Measurements from ENCODE around the gene LLGL1. TPM values are rescaled to one million over a fixed set of nuclear protein-coding genes. Genes with fewer than 3 reads are reported as not detected.

LLGL1 gene
- total and polyA plus RNA-seq, 2 donors (not counting 3 experiments of a cell fraction or from before 2014, with no cell fraction given), result 34.9 to 47.1 TPM

DNA sequence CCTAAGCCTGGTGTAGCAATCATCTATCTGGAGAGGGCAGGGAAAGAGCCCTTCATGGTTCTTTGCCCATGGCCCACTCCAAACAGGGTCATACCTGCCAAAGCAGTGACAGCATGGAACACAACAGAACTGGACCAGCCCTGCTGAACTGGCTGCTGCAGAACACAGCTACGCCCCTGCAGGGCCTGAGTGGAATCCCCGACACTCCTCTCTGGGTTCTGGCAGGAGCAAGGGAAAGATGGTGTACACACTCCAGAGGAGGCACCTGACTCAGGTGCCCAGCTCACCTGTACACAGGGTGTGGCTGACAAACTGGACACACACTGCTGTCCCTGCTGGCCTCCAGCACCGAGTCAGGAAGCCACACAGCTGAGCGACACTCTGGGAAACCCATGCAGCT, 54.8 kb downstream of the LLGL1 start:
- Histone ChIP-seq H3K9me1 (replicated peaks; ENCODE audit: control insufficient read depth, extremely low read depth, insufficient read depth, low read length) (no peaks in the 10 kb centered on the region), H3K79me2 (ENCODE audit: control insufficient read depth, insufficient read depth, low read length) (no peaks in the 10 kb centered on the region), H3K9me3 (replicated peaks; ENCODE audit: control insufficient read depth, insufficient read depth, low read length) (no peaks in the 10 kb centered on the region), H3K4me2 (ENCODE audit: insufficient read depth, low read length) (no peak overlapping the region), H2AFZ (ENCODE audit: low read depth, low read length) (no peak overlapping the region), H3K4me3 (replicated peaks in 1 of 3; ENCODE audit: insufficient read depth in 1 of 3, low read depth in 1 of 3, low read length in 3 of 3) (no peak overlapping the region), H3K27me3 (ENCODE audit: control insufficient read depth in 2 of 2, insufficient read depth in 2 of 2, low read length in 2 of 2) (no peaks in the 10 kb centered on the region), H3K4me1 (ENCODE audit: control insufficient read depth, extremely low read depth, insufficient read depth, low read length) (no peaks in the 10 kb centered on the region), H3K36me3 (ENCODE audit: control insufficient read depth in 2 of 2, extremely low read depth in 1 of 2, insufficient read depth in 2 of 2, low read length in 2 of 2) (peaks cover 32 to 51% of the 10 kb centered on the region in 2 experiments), H3K9ac (replicated peaks; ENCODE audit: extremely low read depth, insufficient read depth, low read length) (no peak overlapping the region), H4K20me1 (replicated peaks; ENCODE audit: control insufficient read depth, extremely low read depth, insufficient read depth, low read length) (no peaks in the 10 kb centered on the region), H3K27ac (ENCODE audit: insufficient read depth, low read depth, low read length) (no peak overlapping the region)
- dilution Hi-C loops (cut with MboI; ENCODE audit: extremely low pct_ligation_motif_present, low sequenced_read_pairs) (no loop called here), intact Hi-C loops (cut with micrococcal nuclease) (no loop called here)
- DNase-seq (ENCODE audit: low read depth, low spot score), result no peak
- FAIRE-seq, result no peak
- TF ChIP-seq POLR2AphosphoS5 (IDR thresholded peaks at IDR 0.05; ENCODE audit: insufficient read depth, low read depth, low read length), result no peak
- TF ChIP-seq EZH2 (IDR thresholded peaks at IDR 0.05; ENCODE audit: borderline replicate concordance, low read depth, low read length, severe bottlenecking), result no peak
- TF ChIP-seq MYC (IDR thresholded peaks at IDR 0.05; ENCODE audit: low read depth, low read length), result no peak
- TF ChIP-seq GATA2 (IDR thresholded peaks at IDR 0.05; ENCODE audit: insufficient read depth, insufficient read length, low read depth, low read length), result no peak
- no peak for TF ChIP-seq CTCF (IDR thresholded peaks at IDR 0.05; ENCODE audit: extremely low read depth in 1 of 2, insufficient read depth in 1 of 2, low read depth in 1 of 2, low read length in 2 of 2)
- no peak for TF ChIP-seq MAX (IDR thresholded peaks at IDR 0.05; ENCODE audit: insufficient read depth, insufficient read length)
- TF ChIP-seq POLR2A (IDR thresholded peaks at IDR 0.05; ENCODE audit: low read depth, low read length), result no peak
- no peak for TF ChIP-seq JUN (IDR thresholded peaks at IDR 0.05; ENCODE audit: borderline replicate concordance, insufficient read depth, insufficient read length, low read depth)
- TF ChIP-seq FOS (IDR thresholded peaks at IDR 0.05; ENCODE audit: borderline replicate concordance, insufficient read depth, low read length), result no peak
- POLR2A ChIA-PET, result no interaction called here
- BruUV-seq (replicated peaks), result no TSS peak
- CTCF ChIA-PET, result no interaction called here
